A549 (cell line): Measurements from ENCODE around the gene PRR5L.

ENCODE experiments used
- CHD2 ChIP-seq: fragments of 150-350 bp; IDR thresholded peaks from 2 replicates; pipeline ENCODE4 v1.6.1; 2014; ENCODE audit warnings: low read length; ENCODE audit not compliant: partially characterized antibody
- EP300 ChIP-seq, 2 experiments: fragments of >200 bp; sonication (Bioruptor Twin); formaldehyde crosslinking; IDR thresholded peaks; 2 replicates in 1 of 2; 3 replicates in 1 of 2; pipeline ENCODE4 v1.6.1; 2016 to 2017
- HMGXB4 ChIP-seq: fragments of 250-450 bp; sonication (Bioruptor Pico); IDR thresholded peaks from 2 replicates; pipeline ENCODE4 v1.5.0; 2021; ENCODE audit warnings: mild to moderate bottlenecking, moderate library complexity, borderline replicate concordance
- KDM5A ChIP-seq: fragments of 200-600 bp; sonication (generic); IDR thresholded peaks from 2 replicates; pipeline ENCODE4 v1.6.1; 2016; ENCODE audit warnings: antibody characterized with exemption, mild to moderate bottlenecking
- NR3C1 ChIP-seq: fragments of >200 bp; sonication (Bioruptor Twin); formaldehyde crosslinking; IDR thresholded peaks from 3 replicates; pipeline ENCODE4 v1.6.1; 2017
- POLR2A ChIP-seq: IDR thresholded peaks from 2 replicates; pipeline ENCODE4 v1.6.1; 2012; ENCODE audit warnings: mild to moderate bottlenecking, low read length
- RAD21 ChIP-seq, 2 experiments: fragments of >200 bp in 1 of 2; sonication (Bioruptor Twin) in 1 of 2; formaldehyde crosslinking in 1 of 2; IDR thresholded peaks in 1 of 2; conservative IDR thresholded peaks in 1 of 2; 2 replicates in 1 of 2; 3 replicates in 1 of 2; pipeline ENCODE4 v1.6.1; 2012 to 2018; ENCODE audit warnings: inconsistent platforms in 1 of 2
- REST ChIP-seq: fragments of 200-600 bp; sonication (generic); IDR thresholded peaks from 2 replicates; pipeline ENCODE4 v1.6.1; 2016; ENCODE audit warnings: antibody characterized with exemption, mild to moderate bottlenecking, moderate library complexity
- SMC3 ChIP-seq: fragments of >200 bp; sonication (Bioruptor Twin); formaldehyde crosslinking; IDR thresholded peaks from 3 replicates; pipeline ENCODE4 v1.6.1; 2018; ENCODE audit warnings: inconsistent platforms
- TF ChIP-seq, protein P1 (sequence below): fragments of >200 bp; sonication (Bioruptor Twin); formaldehyde crosslinking; IDR thresholded peaks from 3 replicates; pipeline ENCODE4 v1.5.1; 2016

DNA sequence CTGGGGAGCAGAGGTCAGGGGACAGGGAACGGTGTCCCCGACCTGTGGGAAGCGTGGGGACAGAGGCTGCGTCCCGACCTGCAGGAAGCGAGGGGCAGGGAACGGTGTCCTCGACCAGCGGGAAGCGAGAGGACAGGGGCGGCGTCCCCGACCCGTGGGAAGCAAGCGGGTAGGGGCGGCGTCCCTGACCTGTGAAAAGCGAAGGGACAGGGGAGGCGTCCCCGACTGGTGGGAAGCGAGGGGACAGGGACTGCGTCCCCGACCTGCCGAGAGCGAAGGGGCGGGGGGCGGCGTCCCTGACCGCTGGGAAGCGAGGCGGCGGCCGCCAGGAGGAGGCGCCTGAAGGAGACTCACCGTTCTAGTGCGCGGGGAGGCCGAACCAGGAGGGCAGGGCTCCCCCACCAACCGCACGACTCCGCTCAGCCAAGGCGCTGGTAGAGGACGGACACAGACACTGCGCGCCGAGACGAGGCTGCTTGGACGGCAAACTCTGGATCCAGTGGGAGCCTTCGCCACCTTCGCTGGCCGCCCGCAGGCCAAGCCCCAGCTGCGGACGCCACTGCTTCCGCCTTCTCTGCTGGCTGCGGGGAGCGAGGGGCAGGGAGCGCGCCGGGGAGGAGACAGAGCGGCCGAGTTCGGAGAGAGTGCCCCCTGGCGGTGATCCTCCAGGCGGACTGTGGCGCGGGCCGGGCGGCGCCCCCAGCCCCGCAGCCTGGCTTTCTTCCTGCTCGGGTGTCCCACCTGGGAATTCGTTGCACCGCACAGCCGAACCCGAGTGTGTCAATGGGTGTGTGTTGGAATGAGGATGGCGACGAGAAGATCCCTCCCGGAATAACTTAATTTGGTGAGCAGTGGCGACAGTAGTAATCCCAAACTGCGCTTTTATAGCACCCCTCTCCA lies 213.9 kb downstream of the PRR5L start, which contains the start of gene TRAF6:
- TF ChIP-seq REST = no peak
- no peak for TF ChIP-seq EP300 (IDR thresholded peaks at IDR 0.05)
- peak; percentile 97 for TF ChIP-seq POLR2A
- TF ChIP-seq, protein P1, sequence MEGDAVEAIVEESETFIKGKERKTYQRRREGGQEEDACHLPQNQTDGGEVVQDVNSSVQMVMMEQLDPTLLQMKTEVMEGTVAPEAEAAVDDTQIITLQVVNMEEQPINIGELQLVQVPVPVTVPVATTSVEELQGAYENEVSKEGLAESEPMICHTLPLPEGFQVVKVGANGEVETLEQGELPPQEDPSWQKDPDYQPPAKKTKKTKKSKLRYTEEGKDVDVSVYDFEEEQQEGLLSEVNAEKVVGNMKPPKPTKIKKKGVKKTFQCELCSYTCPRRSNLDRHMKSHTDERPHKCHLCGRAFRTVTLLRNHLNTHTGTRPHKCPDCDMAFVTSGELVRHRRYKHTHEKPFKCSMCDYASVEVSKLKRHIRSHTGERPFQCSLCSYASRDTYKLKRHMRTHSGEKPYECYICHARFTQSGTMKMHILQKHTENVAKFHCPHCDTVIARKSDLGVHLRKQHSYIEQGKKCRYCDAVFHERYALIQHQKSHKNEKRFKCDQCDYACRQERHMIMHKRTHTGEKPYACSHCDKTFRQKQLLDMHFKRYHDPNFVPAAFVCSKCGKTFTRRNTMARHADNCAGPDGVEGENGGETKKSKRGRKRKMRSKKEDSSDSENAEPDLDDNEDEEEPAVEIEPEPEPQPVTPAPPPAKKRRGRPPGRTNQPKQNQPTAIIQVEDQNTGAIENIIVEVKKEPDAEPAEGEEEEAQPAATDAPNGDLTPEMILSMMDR = peak; percentile 83
- TF ChIP-seq RAD21 (conservative IDR thresholded peaks at IDR 0.05 in 1 of 2, IDR thresholded peaks at IDR 0.05 in 1 of 2) = no peak
- TF ChIP-seq SMC3 = peak; percentile 26; the same call in 2 of the 3 replicates
- TF ChIP-seq KDM5A = peak; percentile 49; the same call in 1 of the 2 replicates
- peak; percentile 98 for TF ChIP-seq HMGXB4
- no peak for TF ChIP-seq CHD2
- TF ChIP-seq NR3C1 = no peak
